IMR-90 (cell line): ENCODE results near the gene NTSR2. TPM values are rescaled to one million over a fixed set of nuclear protein-coding genes. Genes with fewer than 3 reads are reported as not detected.

Experiments
- ATAC-seq: fragments of 200-7000 bp; cut with Tn5 transposase; 2 replicates; pipeline ENCODE4 v1.9.1; 2020; ENCODE audit warnings: low read depth, mild to moderate bottlenecking, moderate library complexity
- BruUV-seq: library from RNA; stranded (reverse); fragments of 400-500 nt; replicated peaks from 2 replicates; lab custom pipeline; 2021; lab: Mats Ljungman, UMichigan
- CTCF ChIA-PET: fragments of 300-600 bp; formaldehyde crosslinking; extraction: SDS; loops from one replicate; lab custom pipeline; 2021; ENCODE audit warnings: antibody characterized with exemption; lab: Yijun Ruan, JAX
- POLR2A ChIA-PET: fragments of 300-600 bp; sonication (Branson Sonifier 250); formaldehyde crosslinking; loops from one replicate; lab custom pipeline; 2022; ENCODE audit warnings: antibody characterized with exemption; ENCODE audit not compliant: unreplicated experiment; lab: Charles Lee
- DNase-seq: peaks from one replicate; pipeline ENCODE4 v3.0.0; 2013
- H2AFZ ChIP-seq: replicated peaks from 2 replicates; pipeline ENCODE3; 2013; ENCODE audit warnings: low read length, mild to moderate bottlenecking; ENCODE audit not compliant: poor library complexity
- H2AK5ac ChIP-seq: 2 replicates; pipeline ENCODE4 v1.6.1; 2013; ENCODE audit warnings: low read depth, low read length, inconsistent platforms
- H2AK9ac ChIP-seq: replicated peaks from 2 replicates; pipeline ENCODE3; 2013; ENCODE audit warnings: mild to moderate bottlenecking, low read depth, low read length, moderate library complexity; ENCODE audit not compliant: poor library complexity
- H2BK120ac ChIP-seq: 2 replicates; pipeline ENCODE4 v1.6.1; 2013; ENCODE audit warnings: low read depth, low read length, inconsistent platforms
- H2BK15ac ChIP-seq: 3 replicates; pipeline ENCODE4 v1.6.1; 2013; ENCODE audit warnings: low read depth, low read length, inconsistent platforms
- H2BK20ac ChIP-seq: 2 replicates; pipeline ENCODE4 v1.6.1; 2013; ENCODE audit warnings: low read depth, mild to moderate bottlenecking, inconsistent platforms, low read length, moderate library complexity
- H2BK5ac ChIP-seq: 2 replicates; pipeline ENCODE4 v1.6.1; 2013; ENCODE audit warnings: mild to moderate bottlenecking, low read depth, low read length, inconsistent platforms; ENCODE audit not compliant: poor library complexity, severe bottlenecking
- H3K14ac ChIP-seq: replicated peaks from 2 replicates; pipeline ENCODE4 v1.6.1; 2013; ENCODE audit warnings: low read depth, low read length, inconsistent platforms
- H3K18ac ChIP-seq: 2 replicates; pipeline ENCODE4 v1.6.1; 2013; ENCODE audit warnings: low read depth, low read length, control low read depth
- H3K23ac ChIP-seq: 2 replicates; pipeline ENCODE4 v1.6.1; 2013; ENCODE audit warnings: low read depth, low read length, inconsistent platforms
- H3K27ac ChIP-seq: 2 replicates; pipeline ENCODE4 v1.5.1; 2013; ENCODE audit warnings: mild to moderate bottlenecking, control low read depth, low read length; ENCODE audit not compliant: insufficient read depth
- H3K27me3 ChIP-seq: 2 replicates; pipeline ENCODE4 v1.6.1; 2013; ENCODE audit warnings: low read length; ENCODE audit not compliant: control insufficient read depth, insufficient read depth
- H3K36me3 ChIP-seq: 2 replicates; pipeline ENCODE4 v1.6.1; 2013; ENCODE audit warnings: low read length, mixed read lengths; ENCODE audit not compliant: control insufficient read depth, insufficient read depth
- H3K4ac ChIP-seq: 2 replicates; pipeline ENCODE4 v1.6.1; 2013; ENCODE audit warnings: low read depth, low read length, inconsistent platforms
- H3K4me1 ChIP-seq: 2 replicates; pipeline ENCODE4 v1.6.1; 2013; ENCODE audit warnings: low read length, mixed read lengths; ENCODE audit not compliant: control insufficient read depth, insufficient read depth
- H3K4me2 ChIP-seq: 2 replicates; pipeline ENCODE4 v1.6.1; 2013; ENCODE audit warnings: low read depth, mild to moderate bottlenecking, control low read depth, low read length, moderate library complexity
- H3K4me3 ChIP-seq: 2 replicates; pipeline ENCODE4 v1.5.1; 2013; ENCODE audit warnings: low read depth, mild to moderate bottlenecking, control low read depth, low read length, moderate library complexity; ENCODE audit not compliant: insufficient read depth
- H3K56ac ChIP-seq: 2 replicates; pipeline ENCODE4 v1.6.1; 2013; ENCODE audit warnings: low read length, inconsistent platforms; ENCODE audit not compliant: insufficient read depth; ENCODE audit errors: extremely low read depth
- H3K79me1 ChIP-seq, 2 experiments: 2 replicates each; pipeline ENCODE4 v1.6.1; 2013; ENCODE audit warnings: low read length in 2 of 2, inconsistent platforms in 1 of 2, low read depth in 1 of 2
- H3K9ac ChIP-seq: 2 replicates; pipeline ENCODE4 v1.6.1; 2013; ENCODE audit warnings: low read depth, low read length, control low read depth
- H3K9me1 ChIP-seq: 2 replicates; pipeline ENCODE4 v1.6.1; 2013; ENCODE audit warnings: low read length, inconsistent platforms; ENCODE audit not compliant: insufficient read depth
- H3K9me3 ChIP-seq: 2 replicates; pipeline ENCODE4 v1.6.1; 2013; ENCODE audit warnings: low read length; ENCODE audit not compliant: control insufficient read depth, insufficient read depth
- H4K20me1 ChIP-seq: 2 replicates; pipeline ENCODE4 v1.6.1; 2013; ENCODE audit warnings: low read length, inconsistent platforms; ENCODE audit not compliant: insufficient read depth
- H4K5ac ChIP-seq: 2 replicates; pipeline ENCODE4 v1.6.1; 2013; ENCODE audit warnings: mild to moderate bottlenecking, low read depth, low read length, control low read depth
- H4K8ac ChIP-seq, 2 experiments: 2 replicates each; pipeline ENCODE4 v1.6.1; 2013; ENCODE audit warnings: low read depth in 2 of 2, low read length in 2 of 2, control low read depth in 1 of 2, inconsistent platforms in 1 of 2
- H4K91ac ChIP-seq: 2 replicates; pipeline ENCODE4 v1.6.1; 2013; ENCODE audit warnings: low read depth, low read length, inconsistent platforms; ENCODE audit not compliant: insufficient read depth
- ELK1 ChIP-seq: fragments of 150-350 bp; IDR thresholded peaks from 2 replicates; pipeline ENCODE4 v1.6.1; 2016; ENCODE audit warnings: low read depth, mild to moderate bottlenecking, low read length, moderate library complexity, borderline replicate concordance
- FOS ChIP-seq: fragments of 150-350 bp; IDR thresholded peaks from 2 replicates; pipeline ENCODE4 v1.6.1; 2016; ENCODE audit warnings: low read depth, low read length
- NFE2L2 ChIP-seq: fragments of 150-350 bp; IDR thresholded peaks from 2 replicates; pipeline ENCODE4 v1.6.1; 2016; ENCODE audit warnings: low read depth, mild to moderate bottlenecking, low read length
- POLR2A ChIP-seq: IDR thresholded peaks from 2 replicates; pipeline ENCODE4 v1.6.1; 2012; ENCODE audit warnings: mild to moderate bottlenecking, low read depth, low read length
- WGBS, 2 experiments: methylation state at CpG; one replicate each; pipeline versions ENCODE4 v1.1.5 to v1.1.7; 2013; ENCODE audit warnings: missing lambda C conversion rate in 2 of 2; ENCODE audit not compliant: insufficient read length in 1 of 2; ENCODE audit errors: extremely low coverage in 2 of 2; 5-methylcytosine and 5-hydroxymethylcytosine counted together
- dilution Hi-C: fragments of 300-500 bp; cut with HindIII; formaldehyde crosslinking; loops from one replicate; pipeline ENCODE4 v1.14.3; 2018; ENCODE audit warnings: low sequenced_read_pairs; ENCODE audit not compliant: unreplicated experiment
- in situ Hi-C: fragments of 300-500 bp; cut with MboI; formaldehyde crosslinking; loops from 3 replicates; pipeline ENCODE4 v1.14.3; 2019; ENCODE audit warnings: low sequenced_read_pairs, inconsistent platforms, mixed read lengths
- intact Hi-C: fragments of 100-400 bp; cut with micrococcal nuclease; formaldehyde crosslinking; loops from 2 replicates; pipeline ENCODE4 v1.10.0; 2022
- polyA plus RNA-seq, 3 experiments: library from polyadenylated mRNA; depleted of rRNA; stranded (reverse); fragments of >200 nt; gene quantifications; 2 replicates each; pipeline ENCODE4 v1.2.3, GENCODE V29; 2012; ENCODE audit warnings: low replicate concordance in 1 of 3
- total RNA-seq: library from RNA; depleted of rRNA; stranded (reverse); fragments of >200 nt; gene quantifications from 2 replicates; pipeline ENCODE4 v1.2.3, GENCODE V29; 2012

The NTSR2 gene
- total and polyA plus RNA-seq, 2 of the 4 experiments (the other 2 are of a cell fraction) = not detected

GRCh38 chr2:11639503-11639902 lies 30.5 kb downstream of the NTSR2 start:
- H2AK5ac ChIP-seq = no peak overlapping the region
- H3K9ac ChIP-seq = no peak overlapping the region
- H3K36me3 ChIP-seq = no peaks in the 10 kb centered on the region
- peaks cover 46% of the 10 kb centered on the region for H3K27me3 ChIP-seq
- ChIA-PET POLR2A (no interaction called here), CTCF (no interaction called here)
- in situ Hi-C loops (no loop called here), intact Hi-C loops (no loop called here), dilution Hi-C loops (no loop called here)
- no peaks in the 10 kb centered on the region for H3K9me3 ChIP-seq
- no peaks in the 10 kb centered on the region for H3K4me1 ChIP-seq
- H4K20me1 ChIP-seq = no peaks in the 10 kb centered on the region
- no peak overlapping the region for H2AFZ ChIP-seq
- no peak overlapping the region for H3K4me3 ChIP-seq
- no peak overlapping the region for H4K5ac ChIP-seq
- H3K23ac ChIP-seq = no peak overlapping the region
- ATAC-seq = no peak
- no peak overlapping the region for H2AK9ac ChIP-seq
- no peaks in the 10 kb centered on the region for H3K79me1 ChIP-seq
- H4K91ac ChIP-seq = no peak overlapping the region
- no peak overlapping the region for H2BK15ac ChIP-seq
- H3K14ac ChIP-seq = no peak overlapping the region
- TF ChIP-seq ELK1 (no peak), POLR2A (no peak), FOS (no peak), NFE2L2 (no peak)
- no peak overlapping the region for H3K27ac ChIP-seq
- no peak overlapping the region for H3K4ac ChIP-seq
- no peak overlapping the region for H2BK5ac ChIP-seq
- no peak overlapping the region for H2BK20ac ChIP-seq
- no peak overlapping the region for H3K56ac ChIP-seq
- H3K9me1 ChIP-seq = no peaks in the 10 kb centered on the region
- H2BK120ac ChIP-seq = no peak overlapping the region
- no peak overlapping the region for H3K4me2 ChIP-seq
- DNase-seq = no peak
- H4K8ac ChIP-seq = no peak overlapping the region
- no peak overlapping the region for H3K18ac ChIP-seq
- BruUV-seq = no TSS peak
- 70% methylated on average over 4 of the region's 5 CpGs; no CpG with 5 or more reads in 1 of the 2 experiments for WGBS, 2 experiments
